H9 (cell line): ENCODE measurements around the gene C20orf144. TPM values are rescaled to one million over a fixed set of nuclear protein-coding genes. Genes with fewer than 3 reads are reported as not detected.
A peak's percentile ranks its signal among the peaks of the same experiment; 100 is the strongest.

Source experiments
- DNase-seq: peaks from one replicate; pipeline ENCODE4 v3.0.0-alpha.2; 2017
- H2AFZ ChIP-seq: one replicate; pipeline ENCODE4 v1.6.1; 2013; ENCODE audit warnings: mild to moderate bottlenecking, low read length, control low read depth, moderate library complexity
- H2AK5ac ChIP-seq: 2 replicates; pipeline ENCODE4 v1.6.1; 2013; ENCODE audit warnings: low read length, control low read depth, mixed read lengths; ENCODE audit not compliant: insufficient read length
- H2BK120ac ChIP-seq: one replicate; pipeline ENCODE4 v1.6.1; 2013; ENCODE audit warnings: low read depth, mild to moderate bottlenecking, low read length, control low read depth, inconsistent platforms; ENCODE audit not compliant: poor library complexity, severe bottlenecking
- H2BK12ac ChIP-seq: 2 replicates; pipeline ENCODE4 v1.6.1; 2013; ENCODE audit warnings: low read length, control low read depth, mixed read lengths, low read depth; ENCODE audit not compliant: insufficient read length
- H2BK15ac ChIP-seq: 2 replicates; pipeline ENCODE4 v1.6.1; 2013; ENCODE audit warnings: low read depth, low read length, control low read depth
- H2BK20ac ChIP-seq: one replicate; pipeline ENCODE4 v1.6.1; 2013; ENCODE audit warnings: low read depth, mild to moderate bottlenecking, low read length, control low read depth, inconsistent platforms; ENCODE audit not compliant: poor library complexity, severe bottlenecking
- H2BK5ac ChIP-seq: 2 replicates; pipeline ENCODE4 v1.6.1; 2013; ENCODE audit warnings: low read length, control low read depth, mixed read lengths; ENCODE audit not compliant: insufficient read length
- H3K14ac ChIP-seq: 2 replicates; pipeline ENCODE4 v1.6.1; 2013; ENCODE audit warnings: low read length, control low read depth; ENCODE audit not compliant: insufficient read depth
- H3K18ac ChIP-seq: 2 replicates; pipeline ENCODE4 v1.6.1; 2013; ENCODE audit warnings: low read depth, mild to moderate bottlenecking, mixed read lengths, low read length, control low read depth; ENCODE audit not compliant: insufficient read length
- H3K23ac ChIP-seq: 2 replicates; pipeline ENCODE4 v1.6.1; 2013; ENCODE audit warnings: low read length, control low read depth, mixed read lengths, low read depth; ENCODE audit not compliant: insufficient read length
- H3K23me2 ChIP-seq: 2 replicates; pipeline ENCODE4 v1.6.1; 2013; ENCODE audit warnings: low read depth, mild to moderate bottlenecking, mixed read lengths, low read length, control low read depth; ENCODE audit not compliant: insufficient read length, poor library complexity, severe bottlenecking
- H3K27ac ChIP-seq: 2 replicates; pipeline ENCODE4 v1.5.1; 2013; ENCODE audit warnings: low read length, control low read depth, mixed read lengths, low read depth; ENCODE audit not compliant: insufficient read length
- H3K27me3 ChIP-seq: 2 replicates; pipeline ENCODE4 v1.6.1; 2013; ENCODE audit warnings: low read length, control low read depth, inconsistent platforms; ENCODE audit not compliant: insufficient read depth
- H3K4ac ChIP-seq: 2 replicates; pipeline ENCODE4 v1.6.1; 2013; ENCODE audit warnings: low read depth, mild to moderate bottlenecking, control low read depth, inconsistent platforms, low read length, moderate library complexity
- H3K4me1 ChIP-seq: 2 replicates; pipeline ENCODE4 v1.6.1; 2013; ENCODE audit warnings: low read length, control low read depth, inconsistent platforms; ENCODE audit not compliant: insufficient read depth
- H3K4me2 ChIP-seq: 2 replicates; pipeline ENCODE4 v1.6.1; 2013; ENCODE audit warnings: low read length, control low read depth, mixed read lengths; ENCODE audit not compliant: insufficient read length, insufficient read depth
- H3K56ac ChIP-seq: 2 replicates; pipeline ENCODE4 v1.6.1; 2013; ENCODE audit warnings: low read depth, mild to moderate bottlenecking, mixed read lengths, low read length, control low read depth; ENCODE audit not compliant: insufficient read length
- H3K79me1 ChIP-seq: 2 replicates; pipeline ENCODE4 v1.6.1; 2013; ENCODE audit warnings: low read depth, mild to moderate bottlenecking, moderate library complexity, low read length, control low read depth, inconsistent platforms; ENCODE audit not compliant: insufficient read depth, poor library complexity, severe bottlenecking
- H3K79me2 ChIP-seq: 2 replicates; pipeline ENCODE4 v1.6.1; 2013; ENCODE audit warnings: low read length, control low read depth, inconsistent platforms; ENCODE audit not compliant: insufficient read depth
- H3K9ac ChIP-seq: 2 replicates; pipeline ENCODE4 v1.6.1; 2013; ENCODE audit warnings: low read length, control low read depth, mixed read lengths; ENCODE audit not compliant: insufficient read length; ENCODE audit errors: extremely low read depth
- H3K9me3 ChIP-seq: one replicate; pipeline ENCODE4 v1.6.1; 2013; ENCODE audit warnings: low read depth, low read length, inconsistent platforms; ENCODE audit not compliant: control insufficient read depth
- H3T11ph ChIP-seq: one replicate; pipeline ENCODE4 v1.6.1; 2013; ENCODE audit warnings: mild to moderate bottlenecking, low read length, control low read depth, inconsistent platforms
- H4K20me1 ChIP-seq: one replicate; pipeline ENCODE4 v1.6.1; 2013; ENCODE audit not compliant: control insufficient read depth, insufficient read length, insufficient read depth
- H4K5ac ChIP-seq: 2 replicates; pipeline ENCODE4 v1.6.1; 2013; ENCODE audit warnings: low read depth, mild to moderate bottlenecking, mixed read lengths, low read length, control low read depth; ENCODE audit not compliant: insufficient read length
- H4K8ac ChIP-seq: replicated peaks from 2 replicates; pipeline ENCODE4 v1.6.1; 2013; ENCODE audit warnings: low read length, control low read depth, mixed read lengths, low read depth; ENCODE audit not compliant: insufficient read length
- H4K91ac ChIP-seq: 2 replicates; pipeline ENCODE4 v1.6.1; 2013; ENCODE audit warnings: low read depth, mild to moderate bottlenecking, moderate library complexity, mixed read lengths, low read length, control low read depth; ENCODE audit not compliant: insufficient read length
- H3K27ac Mint-ChIP-seq, 3 experiments: 2 replicates in 2 of 3; 3 replicates in 1 of 3; pipeline ENCODE4 v1.8.0; 2020 to 2021; ENCODE audit warnings: mixed read lengths in 3 of 3, mild to moderate bottlenecking in 1 of 3, moderate library complexity in 1 of 3
- H3K27me3 Mint-ChIP-seq: 2 replicates; pipeline ENCODE4 v1.8.0; 2021; ENCODE audit warnings: low read depth, mild to moderate bottlenecking, moderate library complexity, mixed read lengths
- H3K36me3 Mint-ChIP-seq, 3 experiments: 2 replicates in 2 of 3; 3 replicates in 1 of 3; pipeline ENCODE4 v1.8.0; 2020 to 2021; ENCODE audit warnings: low read depth in 3 of 3, mixed read lengths in 3 of 3; ENCODE audit not compliant: insufficient read depth in 1 of 3
- H3K4me1 Mint-ChIP-seq, 2 experiments: 2 replicates each; pipeline ENCODE4 v1.8.0; 2020; ENCODE audit warnings: mixed read lengths in 2 of 2
- H3K4me3 Mint-ChIP-seq, 2 experiments: 2 replicates in 1 of 2; 3 replicates in 1 of 2; pipeline ENCODE4 v1.8.0; 2020 to 2021; ENCODE audit warnings: mild to moderate bottlenecking in 2 of 2, mixed read lengths in 2 of 2, moderate library complexity in 1 of 2
- H3K9me3 Mint-ChIP-seq, 2 experiments: 2 replicates in 1 of 2; 3 replicates in 1 of 2; pipeline ENCODE4 v1.8.0; 2020; ENCODE audit warnings: mild to moderate bottlenecking in 2 of 2, mixed read lengths in 2 of 2, moderate library complexity in 1 of 2
- WGBS: extraction: QIAGEN DNeasy Blood & Tissue Kit; methylation state at CpG from one replicate; pipeline ENCODE4 v1.1.7; 2013; ENCODE audit warnings: missing lambda C conversion rate, low lambda C conversion rate, mixed read lengths; ENCODE audit not compliant: insufficient read length; ENCODE audit errors: extremely low coverage; 5-methylcytosine and 5-hydroxymethylcytosine counted together
- total RNA-seq: library from RNA; stranded (reverse); gene quantifications from 2 replicates; pipeline ENCODE4 v1.2.1, GENCODE V29; 2021
- TF ChIP-seq, protein P1 (sequence below): fragments of 200-600 bp; sonication (generic); conservative IDR thresholded peaks from 3 replicates; pipeline ENCODE4 v1.8.0; 2021; ENCODE audit warnings: antibody characterized with exemption, mild to moderate bottlenecking

Gene C20orf144
- total RNA-seq, 1 experiment from 2014 or later, result 0.26 TPM

DNA sequence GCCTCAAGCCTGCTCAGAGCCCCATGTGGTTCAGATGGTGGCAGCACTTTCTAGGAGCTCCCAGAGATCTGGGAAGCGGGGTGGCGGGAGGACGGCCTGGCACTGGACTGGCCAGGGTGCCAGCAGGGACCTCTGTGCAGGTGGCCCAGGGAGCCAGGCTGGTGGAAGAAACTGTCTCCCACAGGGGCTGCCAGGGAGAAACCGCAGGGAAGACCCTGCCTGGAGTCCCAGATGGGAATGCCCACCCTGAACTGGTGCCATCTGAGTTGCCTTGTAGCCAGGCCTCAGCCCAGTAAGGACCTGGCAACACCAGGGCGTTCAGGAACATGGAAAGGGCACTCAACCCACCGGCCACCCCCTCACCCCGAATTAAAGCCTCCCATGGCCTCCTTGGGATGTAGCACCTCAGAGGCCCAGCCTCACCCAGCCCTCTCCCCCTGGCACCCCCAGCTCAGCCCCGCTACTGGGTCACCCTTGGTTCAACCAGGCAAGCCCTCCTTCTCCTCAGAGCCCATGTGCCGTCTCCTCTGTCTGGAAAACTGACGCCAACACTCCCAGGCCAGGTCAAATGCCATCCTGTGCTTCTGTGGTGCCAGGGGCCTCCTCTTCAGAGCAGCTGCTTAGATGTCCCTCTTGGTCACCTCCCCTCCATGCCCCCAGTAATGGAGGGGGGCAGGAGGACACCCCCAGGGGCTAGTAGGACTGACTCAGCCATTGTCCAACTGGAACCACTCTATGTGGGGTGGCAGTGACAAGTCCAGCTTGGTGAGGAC is 5.9 kb upstream of the C20orf144 start:
- no peak overlapping the region for H3T11ph ChIP-seq
- H3K4me3 Mint-ChIP-seq, result no peak overlapping the region
- H3K4ac ChIP-seq, result no peak overlapping the region
- H4K91ac ChIP-seq, result no peak overlapping the region
- H3K18ac ChIP-seq, result no peak overlapping the region
- no peak overlapping the region for H3K14ac ChIP-seq
- H4K8ac ChIP-seq, result no peak overlapping the region
- H3K56ac ChIP-seq, result no peak overlapping the region
- H3K9ac ChIP-seq, result no peak overlapping the region
- H3K9me3 ChIP-seq, result no peaks in the 10 kb centered on the region
- WGBS, result no CpG with 5 or more reads among the region's 10 CpGs
- no peak overlapping the region for H2BK20ac ChIP-seq
- peak overlapping the region in 2 of 3 experiments; percentile 61 to 70; a peak in 2 of 7 replicates for H3K27ac Mint-ChIP-seq
- H2AK5ac ChIP-seq, result no peak overlapping the region
- H2BK120ac ChIP-seq, result no peak overlapping the region
- H2BK15ac ChIP-seq, result no peak overlapping the region
- no peaks in the 10 kb centered on the region; a peak in 1 of 5 replicates for H3K9me3 Mint-ChIP-seq
- H4K5ac ChIP-seq, result no peak overlapping the region
- TF ChIP-seq, protein P1, sequence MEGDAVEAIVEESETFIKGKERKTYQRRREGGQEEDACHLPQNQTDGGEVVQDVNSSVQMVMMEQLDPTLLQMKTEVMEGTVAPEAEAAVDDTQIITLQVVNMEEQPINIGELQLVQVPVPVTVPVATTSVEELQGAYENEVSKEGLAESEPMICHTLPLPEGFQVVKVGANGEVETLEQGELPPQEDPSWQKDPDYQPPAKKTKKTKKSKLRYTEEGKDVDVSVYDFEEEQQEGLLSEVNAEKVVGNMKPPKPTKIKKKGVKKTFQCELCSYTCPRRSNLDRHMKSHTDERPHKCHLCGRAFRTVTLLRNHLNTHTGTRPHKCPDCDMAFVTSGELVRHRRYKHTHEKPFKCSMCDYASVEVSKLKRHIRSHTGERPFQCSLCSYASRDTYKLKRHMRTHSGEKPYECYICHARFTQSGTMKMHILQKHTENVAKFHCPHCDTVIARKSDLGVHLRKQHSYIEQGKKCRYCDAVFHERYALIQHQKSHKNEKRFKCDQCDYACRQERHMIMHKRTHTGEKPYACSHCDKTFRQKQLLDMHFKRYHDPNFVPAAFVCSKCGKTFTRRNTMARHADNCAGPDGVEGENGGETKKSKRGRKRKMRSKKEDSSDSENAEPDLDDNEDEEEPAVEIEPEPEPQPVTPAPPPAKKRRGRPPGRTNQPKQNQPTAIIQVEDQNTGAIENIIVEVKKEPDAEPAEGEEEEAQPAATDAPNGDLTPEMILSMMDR, result no peak
- H3K4me2 ChIP-seq, result no peak overlapping the region
- no peaks in the 10 kb centered on the region for H3K23me2 ChIP-seq
- no peak overlapping the region for H2AFZ ChIP-seq
- H3K27ac ChIP-seq, result no peak overlapping the region
- no peaks in the 10 kb centered on the region for H4K20me1 ChIP-seq
- peaks cover 23% of the 10 kb centered on the region in 2 experiments for H3K4me1 Mint-ChIP-seq
- no peak overlapping the region for H2BK5ac ChIP-seq
- H3K4me1 ChIP-seq, result no peaks in the 10 kb centered on the region
- H3K36me3 Mint-ChIP-seq, result peaks cover 0 to 43% (median 4%) of the 10 kb centered on the region in 3 experiments; a peak in 5 of 7 replicates
- H2BK12ac ChIP-seq, result no peak overlapping the region
- DNase-seq, result no peak
- no peak overlapping the region for H3K23ac ChIP-seq
- H3K79me2 ChIP-seq, result no peaks in the 10 kb centered on the region
- H3K27me3 ChIP-seq, result no peaks in the 10 kb centered on the region
- no peaks in the 10 kb centered on the region for H3K79me1 ChIP-seq
- H3K27me3 Mint-ChIP-seq, result no peaks in the 10 kb centered on the region
